Prostate gland (tissue), 2 donors: ENCODE results near the gene ANKRD44. TPM values are rescaled to one million over a fixed set of nuclear protein-coding genes. Genes with fewer than 3 reads are reported as not detected.

ENCODE experiments used
- DNase-seq: peaks from one replicate; pipeline ENCODE4 v3.0.0-alpha.2; 2019; ENCODE audit warnings: low spot score
- H3K27ac ChIP-seq, 2 donors: fragments of 200-600 bp; sonication (generic); 2 replicates each; pipeline ENCODE4 v1.5.1; 2017 to 2019
- H3K27me3 ChIP-seq: fragments of 200-600 bp; sonication (generic); replicated peaks from 2 replicates; pipeline ENCODE4 v1.5.1; 2019; ENCODE audit not compliant: insufficient read depth
- H3K36me3 ChIP-seq, 2 donors: fragments of 200-600 bp; sonication (generic); 1 replicate in 1 of 2; 2 replicates in 1 of 2; pipeline versions ENCODE4 v1.5.1 to v1.8.1; 2017 to 2019
- H3K4me1 ChIP-seq: fragments of 200-600 bp; sonication (generic); replicated peaks from 2 replicates; pipeline ENCODE4 v1.5.1; 2019
- H3K4me3 ChIP-seq, 2 donors: fragments of 200-600 bp; sonication (generic); 2 replicates each; pipeline ENCODE4 v1.5.1; 2017 to 2019
- H3K9me3 ChIP-seq: fragments of 200-600 bp; sonication (generic); 2 replicates; pipeline ENCODE4 v1.5.1; 2017
- CTCF ChIP-seq, 4 experiments: fragments of 200-600 bp in 2 of 4; fragments of 450-650 bp in 2 of 4; sonication (generic) in 2 of 4; IDR thresholded peaks; 1 replicate in 3 of 4; 2 replicates in 1 of 4; pipeline ENCODE4 v1.5.1; 2016 to 2019; ENCODE audit warnings: antibody characterized with exemption in 4 of 4, mild to moderate bottlenecking in 2 of 4, moderate library complexity in 2 of 4
- POLR2A ChIP-seq: fragments of 450-650 bp; IDR thresholded peaks from one replicate; pipeline ENCODE4 v1.6.1; 2016; ENCODE audit warnings: antibody characterized with exemption, mild to moderate bottlenecking
- POLR2AphosphoS5 ChIP-seq: sonication (generic); formaldehyde crosslinking; IDR thresholded peaks from one replicate; pipeline ENCODE4 v1.6.1; 2017; ENCODE audit warnings: antibody characterized with exemption
- WGBS: methylation state at CpG from one replicate; pipeline ENCODE4 v1.1.5; 2018; 5-methylcytosine and 5-hydroxymethylcytosine counted together
- intact Hi-C: fragments of 100-400 bp; cut with DNase I; formaldehyde crosslinking; loops from one replicate; pipeline ENCODE4 v1.14.2; 2022
- total RNA-seq, 2 donors: library from RNA; depleted of rRNA; stranded (reverse); fragments of >200 nt; gene quantifications; one replicate each; pipeline ENCODE4 v1.1.0, GENCODE V29; 2016

The ANKRD44 gene
- total RNA-seq, 2 donors from 2014 or later: 6.0 to 11.2 TPM

- DNase-seq: no peak
- Histone ChIP-seq H3K36me3 (no peaks in the 10 kb centered on the region), H3K9me3 (no peaks in the 10 kb centered on the region), H3K4me3 (no peak overlapping the region), H3K27me3 (no peaks in the 10 kb centered on the region), H3K27ac (no peak overlapping the region), H3K4me1 (no peaks in the 10 kb centered on the region)
- WGBS: 78% methylated on average over 6 of the region's 6 CpGs
- TF ChIP-seq POLR2AphosphoS5 (no peak), CTCF (IDR thresholded peaks at IDR 0.05) (no peak), POLR2A (no peak)
- intact Hi-C loops: no loop called here
These were observed 180.3 kb downstream of the ANKRD44 start for GRCh38 chr2:197130318-197130717.

GRCh38 chr2:197128897-197129296 is 181.7 kb downstream of the ANKRD44 start:
- H3K27me3 ChIP-seq: no peaks in the 10 kb centered on the region
- H3K4me1 ChIP-seq: peaks cover 3% of the 10 kb centered on the region
- H3K27ac ChIP-seq: no peak overlapping the region
- 91% methylated on average over 5 of the region's 5 CpGs for WGBS
- TF ChIP-seq POLR2AphosphoS5: no peak
- no peak for TF ChIP-seq CTCF (IDR thresholded peaks at IDR 0.05)
- TF ChIP-seq POLR2A: no peak
- no peak overlapping the region for H3K4me3 ChIP-seq
- intact Hi-C loops: loop anchor here (5.0 kb wide), 1 partner anchor 38 kb away; no protein-coding TSS in a partner anchor
- H3K36me3 ChIP-seq: no peaks in the 10 kb centered on the region
- no peaks in the 10 kb centered on the region for H3K9me3 ChIP-seq
- no peak for DNase-seq

GRCh38 chr2:197128126-197128525 is 182.5 kb downstream of the ANKRD44 start:
- Histone ChIP-seq H3K36me3 (no peaks in the 10 kb centered on the region), H3K9me3 (no peaks in the 10 kb centered on the region), H3K4me1 (peaks cover 3% of the 10 kb centered on the region), H3K27ac (no peak overlapping the region), H3K27me3 (no peaks in the 10 kb centered on the region), H3K4me3 (no peak overlapping the region)
- no peak for DNase-seq
- 71% methylated on average over 1 of the region's 1 CpG for WGBS
- intact Hi-C loops: loop anchor here (5.0 kb wide), 1 partner anchor 39 kb away; no protein-coding TSS in a partner anchor
- TF ChIP-seq CTCF (IDR thresholded peaks at IDR 0.05): no peak
- TF ChIP-seq POLR2A: no peak
- no peak for TF ChIP-seq POLR2AphosphoS5

GRCh38 chr2:197126630-197127352 is 183.8 kb downstream of the ANKRD44 start:
- DNase-seq: no peak
- no peak for TF ChIP-seq POLR2A
- no peak for TF ChIP-seq POLR2AphosphoS5
- no peak for TF ChIP-seq CTCF (IDR thresholded peaks at IDR 0.05)
- H3K27me3 ChIP-seq: no peaks in the 10 kb centered on the region
- no peak overlapping the region for H3K27ac ChIP-seq
- H3K9me3 ChIP-seq: no peaks in the 10 kb centered on the region
- H3K36me3 ChIP-seq: no peaks in the 10 kb centered on the region
- WGBS: 96% methylated on average over 7 of the region's 7 CpGs
- H3K4me3 ChIP-seq: no peak overlapping the region
- H3K4me1 ChIP-seq: peaks cover 3% of the 10 kb centered on the region
- intact Hi-C loops: loop anchor here (5.0 kb wide), 1 partner anchor 41 kb away; no protein-coding TSS in a partner anchor
